ENCODE data around the gene KLK6. TPM values are rescaled to one million over a fixed set of nuclear protein-coding genes. Genes with fewer than 3 reads are reported as not detected.
A peak's percentile ranks its signal among the peaks of the same experiment; 100 is the strongest.

Gene KLK6
- polyA plus RNA-seq, 2 of the 4 experiments (the other 2 are of a cell fraction) = 0.13 TPM; not detected in 1

DNA sequence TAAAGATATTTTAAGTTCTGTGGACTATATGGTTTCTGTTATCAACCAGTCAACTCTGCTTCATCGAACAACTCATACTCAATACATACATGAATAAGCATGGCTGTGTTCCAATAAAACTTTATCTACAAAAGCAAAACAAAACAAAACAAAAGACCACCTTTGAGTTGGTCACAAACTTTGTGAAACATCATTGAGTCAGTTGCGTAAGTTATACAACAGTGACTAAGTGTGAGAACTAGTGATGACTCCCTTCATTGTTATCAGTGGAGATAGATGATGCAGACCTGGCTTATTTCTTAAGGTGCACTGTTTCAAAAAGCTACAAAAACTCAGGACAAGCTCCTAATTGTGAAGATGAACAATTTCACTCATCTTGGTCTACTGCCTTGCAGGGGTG is 43.7 kb downstream of the KLK6 start (continued):
- TF ChIP-seq SREBF2 (IDR thresholded peaks at IDR 0.05) = no peak

DNA sequence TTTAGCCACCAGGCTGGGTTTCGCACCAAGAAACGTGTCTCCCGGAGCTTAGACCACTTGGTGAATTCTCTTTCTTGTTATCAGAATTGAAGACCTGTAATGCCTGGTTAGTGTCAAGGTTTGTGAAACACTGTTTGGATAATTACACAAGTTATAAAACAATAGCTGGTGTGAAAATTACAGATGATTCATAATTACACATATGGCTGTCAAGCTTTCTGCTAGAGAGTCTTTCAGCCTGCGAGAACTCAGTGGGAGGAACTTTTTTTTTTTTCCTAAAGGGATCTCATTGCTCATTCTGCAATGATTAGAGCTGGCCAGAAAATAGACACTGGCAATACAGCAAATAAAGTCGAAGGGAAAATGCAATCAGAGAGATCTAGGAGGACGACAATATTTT is 44.8 kb downstream of the KLK6 start:
- Histone ChIP-seq H3K27ac (no peak overlapping the region), H3K9me3 (no peaks in the 10 kb centered on the region), H3K4me2 (no peak overlapping the region), H3K4me1 (peaks cover 14% of the 10 kb centered on the region; the same call in 1 of the 3 replicates), H3K4me3 (no peak overlapping the region)
- TF ChIP-seq HDAC2 (IDR thresholded peaks at IDR 0.05) (no peak), EHMT2 (IDR thresholded peaks at IDR 0.05; ENCODE audit: low read depth) (no peak), RNF2 (IDR thresholded peaks at IDR 0.05; ENCODE audit: borderline replicate concordance, low read depth) (no peak)
- TF ChIP-seq, protein P1, sequence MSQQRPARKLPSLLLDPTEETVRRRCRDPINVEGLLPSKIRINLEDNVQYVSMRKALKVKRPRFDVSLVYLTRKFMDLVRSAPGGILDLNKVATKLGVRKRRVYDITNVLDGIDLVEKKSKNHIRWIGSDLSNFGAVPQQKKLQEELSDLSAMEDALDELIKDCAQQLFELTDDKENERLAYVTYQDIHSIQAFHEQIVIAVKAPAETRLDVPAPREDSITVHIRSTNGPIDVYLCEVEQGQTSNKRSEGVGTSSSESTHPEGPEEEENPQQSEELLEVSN (IDR thresholded peaks at IDR 0.05; ENCODE audit: borderline replicate concordance, low read depth) = no peak
- ChIA-PET POLR2A (no interaction called here), CTCF (interaction anchor here (0.5 to 13.0 kb wide), 11 partner anchors 19 to 556 kb away, joined by 3 to 121 read pairs (median 19); partner anchors contain the start of genes ACP4 and CLEC11A)
- no peak for FAIRE-seq
- WGBS (ENCODE audit: missing lambda C conversion rate) = 42% methylated on average over 6 of the region's 6 CpGs
- ATAC-seq = no peak
- no peak for DNase-seq (ENCODE audit: low read depth in 1 of 2, low spot score in 1 of 2)

DNA sequence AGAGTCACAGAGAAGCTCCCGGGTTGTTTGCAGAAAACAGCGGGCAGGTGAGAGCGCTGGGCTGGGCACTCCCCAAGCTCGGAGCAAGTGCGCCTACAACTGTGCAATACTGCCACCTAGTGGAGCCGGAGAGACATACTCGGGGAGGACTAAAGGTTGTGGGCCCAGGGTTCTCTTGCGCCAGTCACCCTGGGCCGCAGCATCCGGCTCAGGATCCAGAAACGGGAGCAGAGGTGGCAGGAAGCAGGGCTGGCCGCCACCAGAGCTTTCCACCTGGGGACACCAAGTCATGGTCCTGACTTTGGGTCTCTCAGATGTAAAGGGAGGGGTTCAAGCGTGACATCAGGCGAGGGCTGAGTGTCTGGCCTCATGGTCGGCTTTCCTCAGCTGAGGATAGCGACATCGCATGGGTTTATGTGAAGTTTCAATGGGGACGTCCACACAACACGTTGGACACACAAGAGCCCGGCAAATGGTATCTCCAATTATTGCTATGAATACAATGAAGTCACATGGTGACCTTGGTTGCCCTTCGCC is 47.0 kb downstream of the KLK6 start:
- Histone ChIP-seq H3K4me2 (peak overlapping the region; percentile 22; the same call in 2 of the 3 replicates), H3K9me3 (no peaks in the 10 kb centered on the region), H3K4me1 (peaks cover 14% of the 10 kb centered on the region; the same call in 1 of the 3 replicates), H3K27ac (no peak overlapping the region), H3K4me3 (no peak overlapping the region)
- CTCF ChIA-PET = interaction anchor here (0.6 to 13.0 kb wide), 87 partner anchors 9 to 562 kb away, joined by 3 to 121 read pairs (median 6); partner anchors contain the start of genes ACP4, CLEC11A, KLK10 and KLK15
- POLR2A ChIA-PET = interaction anchor here (1.2 to 1.6 kb wide), 5 partner anchors 118 to 198 kb away, joined by 3 to 14 read pairs (median 10); no protein-coding TSS in a partner anchor
- WGBS (ENCODE audit: missing lambda C conversion rate) = 29% methylated on average over 21 of the region's 21 CpGs
- FAIRE-seq (peak; percentile 87), DNase-seq (ENCODE audit: low read depth in 1 of 2, low spot score in 1 of 2) (peak; percentile 89 to 91), ATAC-seq (peak; percentile 97 to 100)
- TF ChIP-seq SMC3 (IDR thresholded peaks at IDR 0.05) = peak; percentile 81
- no peak for TF ChIP-seq RARB (CRISPR knock-in tag; IDR thresholded peaks at IDR 0.05)
- TF ChIP-seq JUN (IDR thresholded peaks at IDR 0.05) = no peak; a peak in 1 of 5 replicates
- TF ChIP-seq, protein P2, sequence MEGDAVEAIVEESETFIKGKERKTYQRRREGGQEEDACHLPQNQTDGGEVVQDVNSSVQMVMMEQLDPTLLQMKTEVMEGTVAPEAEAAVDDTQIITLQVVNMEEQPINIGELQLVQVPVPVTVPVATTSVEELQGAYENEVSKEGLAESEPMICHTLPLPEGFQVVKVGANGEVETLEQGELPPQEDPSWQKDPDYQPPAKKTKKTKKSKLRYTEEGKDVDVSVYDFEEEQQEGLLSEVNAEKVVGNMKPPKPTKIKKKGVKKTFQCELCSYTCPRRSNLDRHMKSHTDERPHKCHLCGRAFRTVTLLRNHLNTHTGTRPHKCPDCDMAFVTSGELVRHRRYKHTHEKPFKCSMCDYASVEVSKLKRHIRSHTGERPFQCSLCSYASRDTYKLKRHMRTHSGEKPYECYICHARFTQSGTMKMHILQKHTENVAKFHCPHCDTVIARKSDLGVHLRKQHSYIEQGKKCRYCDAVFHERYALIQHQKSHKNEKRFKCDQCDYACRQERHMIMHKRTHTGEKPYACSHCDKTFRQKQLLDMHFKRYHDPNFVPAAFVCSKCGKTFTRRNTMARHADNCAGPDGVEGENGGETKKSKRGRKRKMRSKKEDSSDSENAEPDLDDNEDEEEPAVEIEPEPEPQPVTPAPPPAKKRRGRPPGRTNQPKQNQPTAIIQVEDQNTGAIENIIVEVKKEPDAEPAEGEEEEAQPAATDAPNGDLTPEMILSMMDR (IDR thresholded peaks at IDR 0.05) = peak; percentile 96
- TF ChIP-seq RAD21 (conservative IDR thresholded peaks at IDR 0.05 in 1 of 2, IDR thresholded peaks at IDR 0.05 in 1 of 2) = peak; percentile 95 to 97

DNA sequence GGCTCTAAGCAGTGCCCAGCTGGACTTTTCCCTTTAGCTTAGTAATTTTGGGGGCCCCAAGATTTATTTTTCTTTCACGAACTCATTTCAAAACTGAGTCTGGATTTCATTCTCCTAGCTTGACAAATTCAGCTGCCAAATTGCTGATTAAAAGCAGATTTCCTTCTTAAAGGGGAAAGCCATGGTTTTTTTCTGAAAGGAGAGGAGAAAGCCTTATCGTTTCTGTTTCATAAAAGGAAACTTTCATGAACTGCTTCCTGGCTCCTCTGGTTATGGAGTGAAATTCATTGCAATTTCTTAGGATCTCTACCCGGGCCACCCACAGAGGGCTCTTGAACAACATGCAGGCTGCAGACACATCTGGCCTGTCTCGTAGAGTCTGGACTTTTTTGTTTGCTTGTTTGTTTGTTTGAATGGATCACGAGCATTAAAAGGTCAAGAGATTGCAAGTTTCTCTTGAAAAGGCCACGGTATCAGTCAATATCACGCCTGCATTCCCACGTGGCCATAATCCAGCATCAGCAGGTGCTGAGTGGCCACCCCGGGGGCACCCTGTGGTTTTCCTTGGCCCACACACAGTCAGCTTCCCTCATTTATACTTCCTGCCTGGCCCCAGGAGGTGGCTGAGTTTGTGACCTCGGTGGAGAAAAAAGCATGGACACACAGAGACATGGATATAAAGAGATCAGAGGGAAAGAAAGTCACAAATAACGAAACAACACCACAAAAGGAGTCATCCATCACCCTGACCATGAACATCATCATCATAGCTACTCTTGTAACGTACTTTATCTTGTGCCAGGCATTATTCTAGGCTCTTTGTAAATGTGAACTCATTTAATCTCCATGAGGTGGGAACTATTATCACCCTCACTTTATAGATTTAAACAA is 47.7 kb downstream of the KLK6 start:
- CTCF ChIA-PET = interaction anchor here (0.6 to 13.0 kb wide), 87 partner anchors 9 to 561 kb away, joined by 3 to 121 read pairs (median 6); partner anchors contain the start of genes ACP4, CLEC11A, KLK10 and KLK15
- peak in 1 of 2 experiments; percentile 31 for DNase-seq (ENCODE audit: low read depth in 1 of 2, low spot score in 1 of 2)
- no peak overlapping the region for H3K27ac ChIP-seq
- peak; percentile 52 to 58 for ATAC-seq
- no peaks in the 10 kb centered on the region for H3K9me3 ChIP-seq
- H3K4me1 ChIP-seq = peaks cover 14% of the 10 kb centered on the region; the same call in 1 of the 3 replicates
- POLR2A ChIA-PET = interaction anchor here (1.2 to 1.6 kb wide), 5 partner anchors 118 to 197 kb away, joined by 3 to 14 read pairs (median 10); no protein-coding TSS in a partner anchor
- H3K4me2 ChIP-seq = peak overlapping the region; percentile 22; the same call in 2 of the 3 replicates
- TF ChIP-seq EP300 (IDR thresholded peaks at IDR 0.05) = 0 out of 5 replicates have a peak, but pooled peaks of 1 of the 2 experiments have one; percentile 14
- no peak for TF ChIP-seq RAD21 (conservative IDR thresholded peaks at IDR 0.05 in 1 of 2, IDR thresholded peaks at IDR 0.05 in 1 of 2)
- no peak overlapping the region for H3K4me3 ChIP-seq
- no peak for FAIRE-seq
- WGBS (ENCODE audit: missing lambda C conversion rate) = 9% methylated on average over 12 of the region's 12 CpGs
